Measurements from ENCODE around the gene POTEB3. TPM values are rescaled to one million over a fixed set of nuclear protein-coding genes. Genes with fewer than 3 reads are reported as not detected.
"Not testable (repeated sequence)": the region's sequence is repeated elsewhere in the genome, so short reads cannot be mapped to it uniquely, and the experiment has no call there.

The POTEB3 gene
- not detected in 2 replicates for total RNA-seq

GRCh38 chr15:21440399-21440798 lies at the start of gene POTEB3:
Gene POTEB3, minus strand, starts transcription at chr15:21440499. Its CDS starts 488 bp downstream, at chr15:21440011.
- DNase-seq (ENCODE audit: low read depth in 2 of 2): not testable (repeated sequence)

- DNase-seq (ENCODE audit: low read depth in 2 of 2): not testable (repeated sequence)
These were observed 13.4 kb upstream of the POTEB3 start for GRCh38 chr15:21453683-21454082.

GRCh38 chr15:21451920-21452563 lies 11.7 kb upstream of the POTEB3 start:
- not testable (repeated sequence) for DNase-seq (ENCODE audit: low read depth in 2 of 2)

- not testable (repeated sequence) for DNase-seq (ENCODE audit: low read depth in 2 of 2)
These were observed 11.2 kb upstream of the POTEB3 start for GRCh38 chr15:21451487-21451886.

GRCh38 chr15:21407366-21407765 lies 32.9 kb downstream of the POTEB3 start:
- not testable (repeated sequence) for DNase-seq (ENCODE audit: low read depth in 2 of 2)

- not testable (repeated sequence) for DNase-seq (ENCODE audit: low read depth in 2 of 2)
These were observed 38.8 kb downstream of the POTEB3 start for GRCh38 chr15:21401531-21401930.

GRCh38 chr15:21399111-21399510 lies 41.2 kb downstream of the POTEB3 start:
- DNase-seq (ENCODE audit: low read depth in 2 of 2): not testable (repeated sequence)

GRCh38 chr15:21398511-21398910 lies 41.8 kb downstream of the POTEB3 start:
- DNase-seq (ENCODE audit: low read depth in 2 of 2): not testable (repeated sequence)

GRCh38 chr15:21397656-21398055 lies 42.6 kb downstream of the POTEB3 start:
- DNase-seq (ENCODE audit: low read depth in 2 of 2): not testable (repeated sequence)

GRCh38 chr15:21397186-21397585 lies 43.1 kb downstream of the POTEB3 start:
- not testable (repeated sequence) for DNase-seq (ENCODE audit: low read depth in 2 of 2)

GRCh38 chr15:21385961-21386360 lies 54.3 kb downstream of the POTEB3 start:
- not testable (repeated sequence) for DNase-seq (ENCODE audit: low read depth in 2 of 2)

- not testable (repeated sequence) for DNase-seq (ENCODE audit: low read depth in 2 of 2)
These were observed 56.3 kb downstream of the POTEB3 start for GRCh38 chr15:21383866-21384485.

GRCh38 chr15:21373682-21374081 lies 66.6 kb downstream of the POTEB3 start:
- not testable (repeated sequence) for DNase-seq (ENCODE audit: low read depth in 2 of 2)

GRCh38 chr15:21369177-21369576 lies 71.1 kb downstream of the POTEB3 start:
- not testable (repeated sequence) for DNase-seq (ENCODE audit: low read depth in 2 of 2)

- not testable (repeated sequence) for DNase-seq (ENCODE audit: low read depth in 2 of 2)
These were observed 71.7 kb downstream of the POTEB3 start for GRCh38 chr15:21368625-21369024.

All from dermis microvascular lymphatic vessel endothelial cell (primary cell).